AG04450 (cell line): ENCODE measurements around the gene ANO10. TPM values are rescaled to one million over a fixed set of nuclear protein-coding genes. Genes with fewer than 3 reads are reported as not detected.
A peak's percentile ranks its signal among the peaks of the same experiment; 100 is the strongest.
"Not testable (repeated sequence)": the region's sequence is repeated elsewhere in the genome, so short reads cannot be mapped to it uniquely, and the experiment has no call there.

ENCODE experiments used
- CTCF ChIA-PET: fragments of 300-600, 350-600 bp; formaldehyde crosslinking; extraction: SDS; loops from one replicate; lab custom pipeline; 2022; ENCODE audit warnings: antibody characterized with exemption, inconsistent platforms; lab: Charles Lee
- POLR2A ChIA-PET: fragments of 350-600 bp; formaldehyde crosslinking; extraction: SDS; loops from one replicate; lab custom pipeline; 2021; ENCODE audit warnings: antibody characterized with exemption, inconsistent platforms; lab: Yijun Ruan, JAX
- DNase-seq: peaks from one replicate; pipeline ENCODE4 v3.0.0-alpha.2; 2011; ENCODE audit warnings: low read depth, low spot score
- H3K27ac ChIP-seq: one replicate; pipeline ENCODE4 v1.5.1; 2012; ENCODE audit warnings: low read depth, low read length, control low read depth
- H3K27me3 ChIP-seq: one replicate; pipeline ENCODE4 v1.6.0; 2012; ENCODE audit warnings: low read length; ENCODE audit not compliant: control insufficient read depth, insufficient read depth
- H3K4me3 ChIP-seq: 2 replicates; pipeline ENCODE4 v1.5.1; 2011; ENCODE audit warnings: mild to moderate bottlenecking, low read depth, low read length, control low read depth
- H3K9me3 ChIP-seq: 2 replicates; pipeline ENCODE4 v1.5.1; 2012; ENCODE audit warnings: low read length; ENCODE audit not compliant: control insufficient read depth, insufficient read depth
- polyA plus RNA-seq: library from polyadenylated mRNA; depleted of rRNA; stranded (reverse); fragments of >200 nt; gene quantifications from 2 replicates; pipeline ENCODE4 v1.2.3, GENCODE V29; 2011
- TF ChIP-seq, protein P1 (sequence below): IDR thresholded peaks from 2 replicates; pipeline ENCODE4 v1.5.1; 2011; ENCODE audit warnings: low read depth, low read length, control low read depth, inconsistent platforms

The ANO10 gene
- polyA plus RNA-seq, 1 experiment = 87.1 TPM

- DNase-seq = no peak
- CTCF ChIA-PET = interaction anchor here (0.6 to 1.0 kb wide), 3 partner anchors 20 to 360 kb away, joined by 3 to 4 read pairs (median 3); no protein-coding TSS in a partner anchor
- Histone ChIP-seq H3K4me3 (no peak overlapping the region), H3K27me3 (no peaks in the 10 kb centered on the region), H3K27ac (peak overlapping the region; percentile 32), H3K9me3 (no peaks in the 10 kb centered on the region)
- TF ChIP-seq, protein P1, sequence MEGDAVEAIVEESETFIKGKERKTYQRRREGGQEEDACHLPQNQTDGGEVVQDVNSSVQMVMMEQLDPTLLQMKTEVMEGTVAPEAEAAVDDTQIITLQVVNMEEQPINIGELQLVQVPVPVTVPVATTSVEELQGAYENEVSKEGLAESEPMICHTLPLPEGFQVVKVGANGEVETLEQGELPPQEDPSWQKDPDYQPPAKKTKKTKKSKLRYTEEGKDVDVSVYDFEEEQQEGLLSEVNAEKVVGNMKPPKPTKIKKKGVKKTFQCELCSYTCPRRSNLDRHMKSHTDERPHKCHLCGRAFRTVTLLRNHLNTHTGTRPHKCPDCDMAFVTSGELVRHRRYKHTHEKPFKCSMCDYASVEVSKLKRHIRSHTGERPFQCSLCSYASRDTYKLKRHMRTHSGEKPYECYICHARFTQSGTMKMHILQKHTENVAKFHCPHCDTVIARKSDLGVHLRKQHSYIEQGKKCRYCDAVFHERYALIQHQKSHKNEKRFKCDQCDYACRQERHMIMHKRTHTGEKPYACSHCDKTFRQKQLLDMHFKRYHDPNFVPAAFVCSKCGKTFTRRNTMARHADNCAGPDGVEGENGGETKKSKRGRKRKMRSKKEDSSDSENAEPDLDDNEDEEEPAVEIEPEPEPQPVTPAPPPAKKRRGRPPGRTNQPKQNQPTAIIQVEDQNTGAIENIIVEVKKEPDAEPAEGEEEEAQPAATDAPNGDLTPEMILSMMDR = no peak
- POLR2A ChIA-PET = no interaction called here
Observed at GRCh38 chr3:43522727-43523362, 99.0 kb downstream of the ANO10 start.

DNA sequence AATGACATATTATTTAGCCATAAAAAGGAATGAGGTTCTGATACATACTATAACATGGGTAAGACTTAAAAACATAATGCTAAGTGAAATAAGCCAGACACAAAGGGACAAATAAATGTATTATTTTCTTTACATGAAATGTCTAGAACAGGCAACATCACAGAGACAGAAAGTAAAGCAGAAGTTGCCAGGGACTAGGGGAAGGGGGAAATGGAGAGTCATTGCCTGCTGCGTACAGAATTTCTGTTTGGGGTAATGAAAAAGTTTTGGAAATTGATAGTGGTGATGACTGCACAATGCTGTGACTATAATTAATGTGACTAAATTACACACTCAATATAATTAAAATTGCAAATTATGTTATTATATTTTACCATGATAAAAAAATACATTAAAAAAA lies 99.9 kb downstream of the ANO10 start:
- DNase-seq = no peak
- H3K27me3 ChIP-seq = no peaks in the 10 kb centered on the region
- TF ChIP-seq, protein P1 = no peak
- no peak overlapping the region for H3K27ac ChIP-seq
- POLR2A ChIA-PET = no interaction called here
- CTCF ChIA-PET = no interaction called here
- H3K9me3 ChIP-seq = no peaks in the 10 kb centered on the region
- no peak overlapping the region for H3K4me3 ChIP-seq

- H3K27ac ChIP-seq, POLR2A ChIA-PET, H3K27me3 ChIP-seq, H3K9me3 ChIP-seq, H3K4me3 ChIP-seq, DNase-seq, CTCF ChIA-PET: not testable (repeated sequence)
Observed at GRCh38 chr3:43518515-43518914, 103.3 kb downstream of the ANO10 start.

DNA sequence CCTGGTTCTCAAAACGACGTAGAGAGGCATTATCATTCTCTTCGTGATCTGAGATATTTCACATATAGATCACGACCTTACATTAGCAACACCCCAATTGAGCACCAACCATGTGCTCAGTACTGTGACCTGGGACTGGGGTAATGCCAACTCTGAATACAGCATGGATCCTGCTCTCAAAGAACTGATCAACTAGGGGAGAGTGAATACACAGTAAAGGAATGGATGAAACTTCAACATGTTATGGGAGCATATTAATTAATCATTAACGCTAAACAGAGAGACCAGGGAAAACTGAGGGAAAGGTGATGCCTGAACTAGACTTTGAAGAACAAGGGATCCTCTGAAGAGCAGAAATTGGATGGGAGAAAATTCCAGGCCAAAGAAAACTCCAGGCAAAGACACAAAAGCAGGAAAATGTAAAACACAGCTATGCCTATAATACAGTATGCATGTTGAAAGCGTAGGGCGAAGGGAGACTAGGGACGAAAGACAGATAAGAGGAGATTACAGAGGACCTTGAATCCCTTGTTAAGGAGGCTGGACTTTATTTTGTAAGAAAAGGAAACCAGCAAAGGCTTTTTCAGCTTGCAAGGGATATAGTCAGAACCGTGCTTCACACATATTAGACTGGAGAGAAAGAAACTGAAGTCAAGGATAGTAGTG lies 105.7 kb downstream of the ANO10 start:
- Histone ChIP-seq H3K27me3 (no peaks in the 10 kb centered on the region), H3K4me3 (no peak overlapping the region), H3K9me3 (no peaks in the 10 kb centered on the region), H3K27ac (no peak overlapping the region)
- ChIA-PET CTCF (interaction anchor here (2.5 kb wide), 1 partner anchor 13 kb away, joined by 10 read pairs; no protein-coding TSS in a partner anchor), POLR2A (no interaction called here)
- DNase-seq = no peak
- TF ChIP-seq, protein P1 = no peak

- DNase-seq = no peak
- no peaks in the 10 kb centered on the region for H3K27me3 ChIP-seq
- POLR2A ChIA-PET = no interaction called here
- H3K9me3 ChIP-seq = no peaks in the 10 kb centered on the region
- CTCF ChIA-PET = interaction anchor here (2.5 kb wide), 1 partner anchor 12 kb away, joined by 10 read pairs; no protein-coding TSS in a partner anchor
- H3K4me3 ChIP-seq = no peak overlapping the region
- no peak overlapping the region for H3K27ac ChIP-seq
- TF ChIP-seq, protein P1 = no peak
Observed at GRCh38 chr3:43515208-43515917, 106.4 kb downstream of the ANO10 start.
